Urothelium cell line (cell line): ENCODE results near the gene PDE4C.
"Not testable (repeated sequence)": the region's sequence is repeated elsewhere in the genome, so short reads cannot be mapped to it uniquely, and the experiment has no call there.

Experiments
- DNase-seq: peaks from one replicate; pipeline ENCODE4 v3.0.0; 2011; ENCODE audit warnings: low spot score, mixed read lengths
- FAIRE-seq: peaks from 2 replicates; lab custom pipeline; 2011; peaks lifted over from hg19 to GRCh38; lab: Jason Lieb, UNC

PDE4C gene

GRCh38 chr19:18224525-18225354 is 1.5 kb downstream of the PDE4C start:
- FAIRE-seq: no peak
- DNase-seq: peak; percentile 61

DNA sequence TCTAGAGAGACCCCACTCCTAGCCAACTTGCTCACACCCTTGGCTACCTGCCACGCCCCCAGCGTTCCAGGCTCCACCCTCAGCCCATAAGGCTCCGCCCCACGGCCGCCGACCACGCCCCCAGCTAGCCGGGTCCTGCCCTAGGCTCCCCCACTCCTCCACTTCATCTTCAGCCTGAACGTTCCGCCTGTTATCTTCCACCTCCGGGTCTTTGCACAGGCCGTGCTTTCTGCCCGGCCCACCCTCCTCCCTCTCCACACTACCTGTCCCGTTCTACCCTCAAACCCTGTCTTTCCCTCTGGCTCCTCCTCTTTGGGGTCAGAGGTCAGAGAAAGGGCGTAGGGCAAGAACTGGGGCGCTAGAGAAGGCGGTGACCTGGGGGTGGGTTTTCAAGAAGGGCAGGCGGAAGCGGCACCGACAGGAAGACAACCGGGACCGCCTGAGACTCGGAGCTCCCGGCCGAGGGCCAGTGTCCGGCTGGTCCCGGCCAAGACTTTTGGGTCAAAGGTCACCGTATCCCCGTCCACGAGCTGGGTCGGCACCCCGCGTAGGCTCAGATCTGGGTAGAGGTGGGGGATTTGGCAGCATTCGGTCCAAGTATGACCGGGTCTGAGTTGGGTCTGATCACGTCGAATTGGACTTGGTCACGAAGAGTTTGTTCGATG is 2.2 kb downstream of the PDE4C start:
- FAIRE-seq (no peak), DNase-seq (peak; percentile 41)

DNA sequence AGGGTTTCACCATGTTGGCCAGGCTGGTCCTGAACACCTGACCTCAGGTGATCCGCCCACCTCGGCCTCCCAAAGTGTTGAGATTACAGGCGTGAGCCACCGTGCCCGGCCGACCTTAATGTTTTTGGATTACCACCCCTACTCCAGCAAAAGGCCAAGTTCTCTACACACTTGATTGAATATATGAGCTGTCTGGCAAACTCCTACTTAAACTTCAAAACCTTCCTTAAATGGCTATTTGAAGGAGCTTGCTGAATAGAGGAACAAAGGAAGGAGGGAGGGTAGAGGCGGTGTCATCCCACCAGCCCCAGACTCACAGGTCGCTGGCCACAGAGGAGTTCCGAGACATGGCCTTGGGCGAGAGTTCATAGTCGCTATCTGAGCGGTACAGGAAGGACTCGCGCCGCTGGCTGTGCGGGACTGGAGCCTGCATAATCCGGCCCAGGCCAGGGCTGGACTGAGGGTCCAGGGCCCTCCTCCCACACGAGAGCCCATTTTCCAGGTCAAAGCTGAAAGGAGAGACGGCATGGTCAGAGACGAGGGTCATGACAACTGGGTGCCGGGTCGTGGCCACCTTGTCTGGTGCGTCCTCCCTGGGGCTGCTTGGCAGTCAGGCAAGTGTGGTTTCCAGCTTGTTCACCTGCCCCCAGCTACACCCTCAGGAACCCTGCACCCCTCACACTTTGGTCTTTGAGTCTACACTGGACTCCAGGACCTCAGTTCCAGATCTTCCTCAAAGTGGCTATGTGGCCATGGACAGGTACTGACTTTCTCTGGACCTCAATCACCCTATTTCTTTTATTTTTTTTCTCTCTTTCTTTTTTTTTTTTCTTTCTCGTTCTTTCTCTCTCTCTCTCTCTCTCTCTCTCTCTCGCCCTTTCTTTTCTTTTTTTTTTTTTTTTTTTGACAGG is 4.2 kb downstream of the PDE4C start:
- no peak for DNase-seq
- no peak for FAIRE-seq

- no peak for DNase-seq
- no peak for FAIRE-seq
Observed at GRCh38 chr19:18220632-18221275, 5.5 kb downstream of the PDE4C start.

- DNase-seq: no peak
- no peak for FAIRE-seq
Observed at GRCh38 chr19:18219911-18220631, 6.2 kb downstream of the PDE4C start.

DNA sequence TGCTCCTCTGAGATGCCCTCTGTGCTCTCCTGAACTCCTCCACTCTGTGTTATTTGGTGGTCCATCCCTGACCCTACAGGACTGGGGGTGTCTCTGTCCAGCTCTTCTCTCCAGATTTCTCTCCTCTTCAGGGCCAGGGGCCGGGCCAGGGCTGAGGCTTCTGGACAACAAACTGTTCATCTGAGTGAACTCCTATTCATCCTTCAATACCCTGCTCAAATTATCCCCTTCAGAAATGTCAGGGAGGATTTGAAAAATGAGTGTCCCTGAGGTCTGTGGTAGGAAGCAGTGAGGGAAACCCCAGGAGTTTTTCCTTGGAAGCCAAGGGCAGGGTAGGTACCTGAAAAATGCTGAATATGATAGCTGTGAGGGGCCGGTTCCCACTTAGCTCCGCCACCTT is 7.6 kb downstream of the PDE4C start:
- DNase-seq: no peak
- no peak for FAIRE-seq

DNA sequence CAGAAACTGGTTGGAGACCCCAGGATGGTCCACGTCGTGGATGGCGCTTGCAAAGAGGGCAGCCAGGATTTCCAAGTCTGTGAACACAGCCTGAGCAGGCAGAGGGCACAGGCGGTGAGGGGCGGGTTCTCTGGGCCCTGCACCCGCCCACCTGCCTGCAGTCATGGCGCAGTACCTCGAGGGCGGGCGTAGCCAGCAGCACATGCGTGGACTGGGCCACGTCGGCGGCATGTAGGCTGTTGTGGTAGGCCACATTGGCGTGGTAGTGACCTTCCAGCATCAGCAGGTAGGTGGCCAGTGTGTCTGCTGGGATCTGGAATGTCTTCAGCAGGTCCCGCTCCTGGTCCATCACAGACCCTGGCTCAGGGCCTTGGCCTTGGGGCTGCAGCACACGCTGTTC is 8.1 kb downstream of the PDE4C start:
- DNase-seq (no peak), FAIRE-seq (no peak)

DNA sequence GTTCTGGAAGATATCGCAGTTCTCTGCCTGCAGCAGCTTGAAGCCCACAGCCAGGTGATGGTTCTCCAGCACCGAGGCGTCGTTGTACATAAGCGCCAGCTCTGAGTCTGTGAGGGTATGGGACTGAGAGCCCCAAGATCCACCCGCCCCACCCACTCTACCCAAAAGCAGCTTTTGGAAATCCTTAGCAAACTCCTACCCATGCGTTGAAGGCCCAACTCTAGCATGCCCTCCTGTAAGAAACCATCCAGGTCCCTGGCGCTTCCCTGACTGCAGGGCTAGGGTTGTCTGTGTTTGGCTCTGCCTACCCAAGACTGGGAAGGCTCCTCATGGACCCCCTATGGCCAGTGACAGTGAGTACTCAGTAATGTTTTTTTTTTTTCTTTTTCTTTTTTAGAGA is 9.4 kb downstream of the PDE4C start:
- DNase-seq (no peak), FAIRE-seq (no peak)

DNA sequence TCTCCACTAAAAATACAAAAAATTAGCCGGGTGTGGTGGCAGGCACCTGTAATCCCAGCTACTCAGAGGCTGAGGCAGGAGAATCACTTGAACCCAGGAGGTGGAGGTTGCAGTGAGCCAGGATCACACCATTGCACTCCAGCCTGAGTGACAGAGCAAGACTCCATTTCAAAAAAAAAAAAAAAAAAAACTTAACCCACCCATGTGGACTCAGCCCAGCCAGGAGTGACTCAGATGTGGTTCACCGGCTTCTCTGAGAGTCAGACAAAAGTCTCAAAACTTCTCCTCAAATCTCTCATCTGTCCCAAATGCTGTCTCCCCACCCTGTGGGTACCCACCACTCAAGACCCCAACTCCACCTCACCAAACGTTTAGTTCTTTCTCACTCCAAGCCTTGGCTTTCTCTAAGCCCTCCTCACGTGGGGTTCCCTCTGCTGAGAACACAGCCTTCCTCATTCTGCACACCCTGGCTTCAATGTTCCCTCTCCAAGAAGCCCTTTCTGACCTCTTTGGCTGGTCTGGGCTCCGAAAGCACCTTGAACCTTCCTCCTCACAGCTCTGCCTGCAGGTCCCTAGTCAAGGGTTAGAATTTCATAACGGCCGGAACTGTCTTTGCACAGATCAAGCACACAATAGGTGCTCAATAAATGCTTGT is 11.3 kb downstream of the PDE4C start:
- FAIRE-seq: no peak
- peak; percentile 32 for DNase-seq

- DNase-seq: no peak
- no peak for FAIRE-seq
Observed at GRCh38 chr19:18211683-18212082, 14.6 kb downstream of the PDE4C start.

GRCh38 chr19:18209912-18210311 is 16.3 kb downstream of the PDE4C start:
- DNase-seq, FAIRE-seq: not testable (repeated sequence)

GRCh38 chr19:18208098-18208951 is 17.9 kb downstream of the PDE4C start:
- FAIRE-seq (no peak), DNase-seq (no peak)

DNA sequence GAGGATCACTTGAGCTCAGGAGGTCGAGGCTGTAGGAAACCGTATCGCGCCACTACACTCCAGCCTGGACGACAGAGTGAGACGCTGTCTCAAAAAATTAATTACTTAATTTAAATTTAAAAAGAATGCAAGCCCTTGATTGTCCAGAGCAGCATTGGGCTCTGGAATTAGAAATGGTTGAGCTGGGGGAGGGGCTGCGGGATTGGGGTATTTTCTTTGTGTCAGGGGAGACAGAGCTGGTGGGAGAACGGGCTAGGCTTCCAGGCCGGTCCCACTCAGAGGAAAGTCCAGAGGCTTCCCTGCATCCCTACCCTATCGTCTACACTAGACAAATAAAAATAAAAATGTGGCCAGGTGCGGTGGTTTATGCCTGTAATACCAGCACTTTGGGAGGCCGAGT is 20.2 kb downstream of the PDE4C start:
- no peak for DNase-seq
- FAIRE-seq: no peak

- FAIRE-seq (no peak), DNase-seq (peak; percentile 53)
Observed at GRCh38 chr19:18205200-18205892, 20.9 kb downstream of the PDE4C start.

DNA sequence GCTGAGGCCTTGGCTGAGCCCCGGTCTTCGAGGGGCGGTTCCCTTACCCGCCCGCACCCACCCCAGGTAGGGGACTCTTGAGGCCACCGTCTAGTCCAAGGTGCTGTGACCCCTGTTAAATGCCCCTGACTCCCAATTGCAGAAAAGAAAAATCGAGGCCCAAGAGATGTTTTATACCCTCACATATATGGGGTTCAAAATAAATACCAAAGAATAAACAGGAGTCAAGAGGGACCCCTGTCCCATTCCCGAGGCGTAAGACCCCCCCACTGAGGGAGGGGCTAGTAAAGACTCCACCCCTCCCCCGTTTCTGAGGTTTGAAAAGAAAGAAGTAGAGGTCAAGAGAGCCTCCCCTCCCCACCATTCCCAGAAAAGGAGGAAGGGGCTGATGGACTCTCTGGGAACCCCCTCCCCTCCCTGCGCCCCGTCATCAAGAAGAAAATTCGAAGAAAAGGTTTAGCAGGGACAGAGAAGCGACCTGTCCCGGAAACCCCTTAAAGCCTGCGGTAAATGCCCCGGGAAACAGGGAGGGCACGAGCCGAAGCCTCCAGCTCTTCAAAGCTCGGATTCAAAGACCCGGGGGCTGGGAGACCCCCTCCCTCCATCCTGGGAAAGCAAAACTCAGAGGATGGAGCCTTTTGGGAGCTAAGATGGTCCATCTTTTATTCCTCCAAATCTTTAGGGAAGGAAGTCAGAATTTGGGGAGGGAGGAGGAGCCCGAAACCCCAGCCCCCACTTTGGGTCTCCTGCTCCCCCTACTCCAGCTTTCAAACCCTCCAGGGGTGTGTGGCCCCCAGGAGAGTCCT is 21.6 kb downstream of the PDE4C start:
- DNase-seq: no peak

GRCh38 chr19:18203863-18204393 is 22.3 kb downstream of the PDE4C start, which contains the start of gene RAB3A:
TSS of gene RAB3A (minus strand) at chr19:18204042. CDS start at chr19:18202740, 1,302 bp downstream.
- FAIRE-seq (peak; percentile 70), DNase-seq (peak; percentile 95)

More for the DNA sequence above, 21.6 kb downstream of the PDE4C start:
- no peak for FAIRE-seq

GRCh38 chr19:18203408-18203862 is 22.8 kb downstream of the PDE4C start:
- DNase-seq: no peak
- FAIRE-seq: no peak
